Measurements from ENCODE around the gene RGPD4. TPM values are rescaled to one million over a fixed set of nuclear protein-coding genes. Genes with fewer than 3 reads are reported as not detected.

RGPD4 gene
- not detected in 2 replicates for total RNA-seq

DNA sequence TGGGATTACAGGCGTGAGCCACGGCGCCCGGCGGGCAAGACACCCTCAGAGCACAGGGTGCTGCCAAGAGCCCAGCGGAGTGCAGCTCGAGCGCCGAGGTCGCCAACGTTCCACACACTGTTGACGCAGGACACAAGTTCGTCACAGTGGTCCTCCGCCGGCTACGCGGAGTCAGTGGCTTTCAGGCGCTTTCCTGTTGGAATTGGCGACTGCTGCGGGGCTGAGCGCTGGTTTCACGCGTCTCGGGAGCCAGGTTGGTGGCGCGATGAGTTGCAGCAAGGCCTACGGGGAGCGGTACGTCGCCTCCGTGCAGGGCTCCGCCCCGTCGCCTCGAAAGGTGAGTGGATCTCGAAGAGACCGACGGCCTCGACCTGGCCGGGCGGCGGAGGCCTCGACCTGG is at the start of gene RGPD4:
TSS of gene RGPD4 (plus strand) at position 144 of the 400 bp plus-strand sequence. CDS start at position 266, 122 bp downstream.

Other genes with a start within 250 kb of the RGPD4 start
- gene SLC5A7, start 159.6 kb downstream of the RGPD4 start, total RNA-seq, result under 0.01 TPM in 1 of 2 replicates, not detected in the other